BE2C (cell line): ENCODE measurements around the gene TFF2.

Experiments used
- DNase-seq: peaks from one replicate; pipeline ENCODE4 v3.0.0-alpha.2; 2020
- H3K27me3 ChIP-seq: fragments of 250-450 bp; sonication (Bioruptor Pico); 2 replicates; pipeline ENCODE4 v1.5.1; 2020; ENCODE audit warnings: mild to moderate bottlenecking
- H3K36me3 ChIP-seq: fragments of 250-450 bp; sonication (Bioruptor Pico); 2 replicates; pipeline ENCODE4 v1.5.1; 2020; ENCODE audit warnings: mild to moderate bottlenecking
- H3K4me1 ChIP-seq: fragments of 250-450 bp; sonication (Bioruptor Pico); 2 replicates; pipeline ENCODE4 v1.5.1; 2020
- H3K4me3 ChIP-seq: 2 replicates; pipeline ENCODE4 v1.5.1; 2011; ENCODE audit warnings: low read depth, low read length
- H3K9me3 ChIP-seq: fragments of 250-450 bp; sonication (Bioruptor Pico); 2 replicates; pipeline ENCODE4 v1.5.1; 2020
- TF ChIP-seq, protein P1 (sequence below): IDR thresholded peaks from 2 replicates; pipeline ENCODE4 v1.5.1; 2012; ENCODE audit warnings: mild to moderate bottlenecking, low read depth, low read length

TFF2 gene

DNA sequence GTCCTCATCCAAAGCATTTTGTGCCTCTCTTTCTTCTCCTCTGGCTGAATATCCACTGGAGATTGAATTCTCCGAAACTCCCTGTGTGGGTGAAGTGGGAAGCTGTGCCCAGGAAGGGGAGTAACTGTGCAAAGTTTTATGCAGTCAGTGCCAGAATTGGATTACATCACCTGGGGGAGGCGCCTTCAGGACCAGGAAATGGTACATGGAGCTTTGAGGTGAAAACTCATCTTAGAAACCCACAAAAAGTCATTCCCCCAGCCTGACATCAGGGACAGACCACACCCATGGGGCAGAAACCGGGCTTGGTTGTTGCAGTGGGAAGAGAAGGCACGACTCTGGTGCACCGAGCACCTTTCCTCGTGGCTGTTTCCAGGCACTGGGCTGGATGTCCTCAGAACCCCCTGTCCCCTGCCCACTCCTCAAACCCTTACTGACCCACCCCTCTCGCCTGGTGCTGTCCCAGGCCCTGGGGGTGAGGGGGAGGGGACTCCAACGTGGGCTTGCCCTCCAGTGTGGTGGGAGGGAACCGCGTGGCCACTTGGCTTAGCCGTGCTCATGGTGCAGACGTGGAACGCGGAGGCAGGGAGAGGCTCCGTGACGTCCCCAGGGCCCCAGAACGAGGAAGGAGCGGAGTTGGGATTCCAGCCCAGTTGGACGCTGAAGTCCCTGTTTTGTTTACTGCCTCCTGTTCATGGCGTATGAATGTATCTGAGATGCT, 51.3 kb downstream of the TFF2 start:
- no peaks in the 10 kb centered on the region for H3K27me3 ChIP-seq
- DNase-seq = no peak
- TF ChIP-seq, protein P1, sequence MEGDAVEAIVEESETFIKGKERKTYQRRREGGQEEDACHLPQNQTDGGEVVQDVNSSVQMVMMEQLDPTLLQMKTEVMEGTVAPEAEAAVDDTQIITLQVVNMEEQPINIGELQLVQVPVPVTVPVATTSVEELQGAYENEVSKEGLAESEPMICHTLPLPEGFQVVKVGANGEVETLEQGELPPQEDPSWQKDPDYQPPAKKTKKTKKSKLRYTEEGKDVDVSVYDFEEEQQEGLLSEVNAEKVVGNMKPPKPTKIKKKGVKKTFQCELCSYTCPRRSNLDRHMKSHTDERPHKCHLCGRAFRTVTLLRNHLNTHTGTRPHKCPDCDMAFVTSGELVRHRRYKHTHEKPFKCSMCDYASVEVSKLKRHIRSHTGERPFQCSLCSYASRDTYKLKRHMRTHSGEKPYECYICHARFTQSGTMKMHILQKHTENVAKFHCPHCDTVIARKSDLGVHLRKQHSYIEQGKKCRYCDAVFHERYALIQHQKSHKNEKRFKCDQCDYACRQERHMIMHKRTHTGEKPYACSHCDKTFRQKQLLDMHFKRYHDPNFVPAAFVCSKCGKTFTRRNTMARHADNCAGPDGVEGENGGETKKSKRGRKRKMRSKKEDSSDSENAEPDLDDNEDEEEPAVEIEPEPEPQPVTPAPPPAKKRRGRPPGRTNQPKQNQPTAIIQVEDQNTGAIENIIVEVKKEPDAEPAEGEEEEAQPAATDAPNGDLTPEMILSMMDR = no peak
- no peak overlapping the region for H3K4me3 ChIP-seq
- no peaks in the 10 kb centered on the region; the same call in 1 of the 2 replicates for H3K4me1 ChIP-seq
- H3K36me3 ChIP-seq = no peaks in the 10 kb centered on the region
- no peaks in the 10 kb centered on the region for H3K9me3 ChIP-seq

DNA sequence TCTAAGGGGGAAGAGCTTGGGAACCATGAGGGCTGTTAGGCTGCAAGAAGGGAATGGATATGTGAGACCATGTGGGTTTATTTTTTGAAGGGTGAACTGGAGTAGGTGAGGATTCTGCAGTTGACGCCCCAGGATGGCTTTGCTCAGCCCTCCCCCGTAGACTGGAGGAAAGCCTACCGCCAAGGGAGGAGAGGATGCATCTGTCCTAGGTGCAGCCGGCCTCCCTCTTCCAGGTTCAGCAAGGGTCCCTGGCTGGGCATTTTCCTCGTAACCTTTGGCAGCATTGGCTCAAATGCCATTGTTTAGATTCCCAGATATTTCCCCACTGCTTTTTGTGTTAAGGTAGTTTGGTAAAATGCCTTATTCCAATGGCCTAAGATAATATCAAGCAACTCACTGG, 52.1 kb downstream of the TFF2 start:
- TF ChIP-seq, protein P1 = no peak
- H3K4me3 ChIP-seq = no peak overlapping the region

DNA sequence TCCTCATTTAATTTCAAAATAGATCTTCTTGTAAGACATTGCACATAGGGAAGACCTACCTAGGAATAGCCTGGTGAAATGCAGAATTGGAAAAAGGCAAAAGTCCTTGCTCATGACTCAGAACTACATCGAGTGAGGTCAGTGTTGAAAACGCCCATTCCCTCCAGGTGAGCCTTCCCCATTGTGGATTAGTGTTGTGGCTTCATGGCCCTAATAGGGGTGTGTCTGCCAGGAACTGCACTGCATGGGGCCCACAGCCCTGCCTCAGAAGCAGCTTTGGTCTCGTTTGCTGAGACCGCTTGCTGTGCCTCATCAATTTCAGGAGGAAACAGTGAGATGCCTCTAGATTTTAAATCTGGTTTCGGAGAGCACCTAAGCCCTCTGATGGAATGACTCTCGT, 52.6 kb downstream of the TFF2 start:
- no peaks in the 10 kb centered on the region; the same call in 1 of the 2 replicates for H3K4me1 ChIP-seq
- H3K4me3 ChIP-seq = no peak overlapping the region
- H3K27me3 ChIP-seq = no peaks in the 10 kb centered on the region
- H3K9me3 ChIP-seq = no peaks in the 10 kb centered on the region
- DNase-seq = no peak
- H3K36me3 ChIP-seq = no peaks in the 10 kb centered on the region
- TF ChIP-seq, protein P1 = no peak

More for the DNA sequence above, 52.1 kb downstream of the TFF2 start:
- H3K9me3 ChIP-seq = no peaks in the 10 kb centered on the region
- no peak for DNase-seq
- no peaks in the 10 kb centered on the region for H3K36me3 ChIP-seq
- no peaks in the 10 kb centered on the region; the same call in 1 of the 2 replicates for H3K4me1 ChIP-seq
- H3K27me3 ChIP-seq = no peaks in the 10 kb centered on the region

DNA sequence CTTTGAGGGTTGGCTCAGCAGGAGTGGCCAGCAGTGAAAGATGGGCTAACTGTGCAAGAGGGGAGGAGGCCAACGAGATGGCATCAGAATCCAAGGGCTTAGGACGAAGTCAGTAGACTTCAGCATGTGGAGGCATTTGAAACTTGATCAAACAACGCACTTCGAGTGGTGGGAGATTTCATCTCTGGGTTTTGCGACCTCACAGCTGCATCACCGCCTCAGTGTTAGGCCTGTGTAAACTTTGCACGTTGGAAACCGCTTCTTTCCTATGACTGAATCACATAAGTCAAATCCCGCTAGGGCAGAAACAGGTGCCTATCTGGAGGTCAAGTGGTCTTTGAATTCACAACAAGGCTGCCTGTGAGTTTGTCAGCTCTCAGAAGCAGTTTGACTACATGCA, 53.4 kb downstream of the TFF2 start:
- DNase-seq = no peak
- TF ChIP-seq, protein P1 = no peak
- no peaks in the 10 kb centered on the region for H3K27me3 ChIP-seq
- no peaks in the 10 kb centered on the region for H3K9me3 ChIP-seq
- H3K36me3 ChIP-seq = no peaks in the 10 kb centered on the region
- no peak overlapping the region for H3K4me3 ChIP-seq
- H3K4me1 ChIP-seq = no peaks in the 10 kb centered on the region; the same call in 1 of the 2 replicates

DNA sequence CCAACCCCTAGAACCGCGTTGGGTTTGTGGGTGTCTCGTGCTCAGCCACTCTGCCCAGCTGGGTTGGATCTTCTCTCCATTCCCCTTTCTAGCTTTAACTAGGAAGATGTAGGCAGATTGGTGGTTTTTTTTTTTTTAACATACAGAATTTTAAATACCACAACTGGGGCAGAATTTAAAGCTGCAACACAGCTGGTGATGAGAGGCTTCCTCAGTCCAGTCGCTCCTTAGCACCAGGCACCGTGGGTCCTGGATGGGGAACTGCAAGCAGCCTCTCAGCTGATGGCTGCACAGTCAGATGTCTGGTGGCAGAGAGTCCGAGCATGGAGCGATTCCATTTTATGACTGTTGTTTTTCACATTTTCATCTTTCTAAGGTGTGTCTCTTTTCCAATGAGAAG, 54.3 kb downstream of the TFF2 start:
- Histone ChIP-seq H3K36me3 (no peaks in the 10 kb centered on the region), H3K4me3 (no peak overlapping the region), H3K27me3 (no peaks in the 10 kb centered on the region), H3K9me3 (no peaks in the 10 kb centered on the region), H3K4me1 (no peaks in the 10 kb centered on the region)
- no peak for DNase-seq
- TF ChIP-seq, protein P1 = no peak
